Spleen (tissue), 7 donors: Measurements from ENCODE around the gene SRGAP1.

ENCODE experiments used
- POLR2A ChIP-seq, 3 donors: fragments of 450-650 bp; IDR thresholded peaks; one replicate each; pipeline ENCODE4 v1.5.1; 2017; ENCODE audit warnings: antibody characterized with exemption in 3 of 3, mild to moderate bottlenecking in 1 of 3
- TF ChIP-seq, protein P1 (sequence below), 11 experiments: fragments of 200-600 bp in 7 of 11; fragments of 450-650 bp in 4 of 11; sonication (generic) in 4 of 11; IDR thresholded peaks in 8 of 11; conservative IDR thresholded peaks in 3 of 11; 1 replicate in 7 of 11; 2 replicates in 4 of 11; pipeline versions ENCODE4 v1.4.0 to v1.8.0; 2016 to 2021; ENCODE audit warnings: antibody characterized with exemption in 11 of 11, inconsistent platforms in 4 of 11, mild to moderate bottlenecking in 1 of 11
- donor health status: DM: no; HTN: no; CAD: no; lungs with moderate emphysema.
- donor health status: DM: no; HTN: no; CAD: no.
- donor health status: DM: no; HTN: no; CAD: no.

DNA sequence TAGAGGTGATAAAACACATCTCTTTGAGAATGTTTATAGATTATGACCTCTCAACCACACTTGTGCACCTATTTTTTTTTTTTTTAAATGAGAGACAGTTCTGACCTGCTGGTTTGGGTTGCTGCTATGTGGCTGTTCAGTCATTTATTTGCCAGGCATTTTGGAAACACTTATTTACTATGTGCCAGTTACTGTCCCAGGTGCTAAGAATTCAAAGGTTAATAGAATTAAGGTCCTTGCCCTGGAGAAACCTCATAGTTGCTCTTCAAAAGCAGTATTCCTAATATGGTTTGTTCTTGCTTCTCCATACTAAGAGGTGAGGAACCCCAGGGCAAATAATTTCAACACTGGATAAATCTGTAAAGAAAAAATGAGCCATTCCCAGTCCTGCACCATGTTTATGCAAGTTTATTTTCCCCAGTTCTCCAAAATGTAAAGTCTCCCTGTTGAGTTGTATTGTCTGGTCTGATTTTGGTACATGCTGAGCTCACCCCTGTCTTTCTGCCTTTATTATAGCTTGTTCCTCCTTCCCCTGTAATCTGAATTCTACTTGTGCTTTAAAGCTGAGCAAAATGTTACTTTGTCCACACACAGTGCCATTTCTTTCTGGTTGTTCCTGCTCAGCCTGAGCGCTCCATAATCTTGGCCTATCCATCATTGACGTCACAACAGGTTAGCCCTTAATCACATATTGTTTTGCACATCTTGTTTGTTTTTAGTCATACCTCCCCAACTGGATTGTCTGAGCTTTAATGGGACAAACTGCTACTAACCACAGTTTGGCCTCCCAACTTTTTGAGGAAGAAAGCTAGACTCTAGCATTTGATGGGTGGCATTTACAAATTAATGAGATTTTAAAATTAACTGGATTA, 56.7 kb downstream of the SRGAP1 start:
- TF ChIP-seq, protein P1, sequence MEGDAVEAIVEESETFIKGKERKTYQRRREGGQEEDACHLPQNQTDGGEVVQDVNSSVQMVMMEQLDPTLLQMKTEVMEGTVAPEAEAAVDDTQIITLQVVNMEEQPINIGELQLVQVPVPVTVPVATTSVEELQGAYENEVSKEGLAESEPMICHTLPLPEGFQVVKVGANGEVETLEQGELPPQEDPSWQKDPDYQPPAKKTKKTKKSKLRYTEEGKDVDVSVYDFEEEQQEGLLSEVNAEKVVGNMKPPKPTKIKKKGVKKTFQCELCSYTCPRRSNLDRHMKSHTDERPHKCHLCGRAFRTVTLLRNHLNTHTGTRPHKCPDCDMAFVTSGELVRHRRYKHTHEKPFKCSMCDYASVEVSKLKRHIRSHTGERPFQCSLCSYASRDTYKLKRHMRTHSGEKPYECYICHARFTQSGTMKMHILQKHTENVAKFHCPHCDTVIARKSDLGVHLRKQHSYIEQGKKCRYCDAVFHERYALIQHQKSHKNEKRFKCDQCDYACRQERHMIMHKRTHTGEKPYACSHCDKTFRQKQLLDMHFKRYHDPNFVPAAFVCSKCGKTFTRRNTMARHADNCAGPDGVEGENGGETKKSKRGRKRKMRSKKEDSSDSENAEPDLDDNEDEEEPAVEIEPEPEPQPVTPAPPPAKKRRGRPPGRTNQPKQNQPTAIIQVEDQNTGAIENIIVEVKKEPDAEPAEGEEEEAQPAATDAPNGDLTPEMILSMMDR (IDR thresholded peaks at IDR 0.05 in 8 of 11, conservative IDR thresholded peaks at IDR 0.05 in 3 of 11) = no peak
- no peak for TF ChIP-seq POLR2A (IDR thresholded peaks at IDR 0.05)
